IMR-90 (cell line): Measurements from ENCODE around the gene SCGB1A1. TPM values are rescaled to one million over a fixed set of nuclear protein-coding genes. Genes with fewer than 3 reads are reported as not detected.

Experiments
- ATAC-seq: fragments of 200-7000 bp; cut with Tn5 transposase; 2 replicates; pipeline ENCODE4 v1.9.1; 2020; ENCODE audit warnings: low read depth, mild to moderate bottlenecking, moderate library complexity
- BruUV-seq: library from RNA; stranded (reverse); fragments of 400-500 nt; replicated peaks from 2 replicates; lab custom pipeline; 2021; lab: Mats Ljungman, UMichigan
- CTCF ChIA-PET: fragments of 300-600 bp; formaldehyde crosslinking; extraction: SDS; loops from one replicate; lab custom pipeline; 2021; ENCODE audit warnings: antibody characterized with exemption; lab: Yijun Ruan, JAX
- POLR2A ChIA-PET: fragments of 300-600 bp; sonication (Branson Sonifier 250); formaldehyde crosslinking; loops from one replicate; lab custom pipeline; 2022; ENCODE audit warnings: antibody characterized with exemption; ENCODE audit not compliant: unreplicated experiment; lab: Charles Lee
- DNase-seq: peaks from one replicate; pipeline ENCODE4 v3.0.0; 2013
- H2AFZ ChIP-seq: replicated peaks from 2 replicates; pipeline ENCODE3; 2013; ENCODE audit warnings: low read length, mild to moderate bottlenecking; ENCODE audit not compliant: poor library complexity
- H2AK5ac ChIP-seq: 2 replicates; pipeline ENCODE4 v1.6.1; 2013; ENCODE audit warnings: low read depth, low read length, inconsistent platforms
- H2AK9ac ChIP-seq: replicated peaks from 2 replicates; pipeline ENCODE3; 2013; ENCODE audit warnings: mild to moderate bottlenecking, low read depth, low read length, moderate library complexity; ENCODE audit not compliant: poor library complexity
- H2BK120ac ChIP-seq: 2 replicates; pipeline ENCODE4 v1.6.1; 2013; ENCODE audit warnings: low read depth, low read length, inconsistent platforms
- H2BK15ac ChIP-seq: 3 replicates; pipeline ENCODE4 v1.6.1; 2013; ENCODE audit warnings: low read depth, low read length, inconsistent platforms
- H2BK20ac ChIP-seq: 2 replicates; pipeline ENCODE4 v1.6.1; 2013; ENCODE audit warnings: low read depth, mild to moderate bottlenecking, inconsistent platforms, low read length, moderate library complexity
- H2BK5ac ChIP-seq: 2 replicates; pipeline ENCODE4 v1.6.1; 2013; ENCODE audit warnings: mild to moderate bottlenecking, low read depth, low read length, inconsistent platforms; ENCODE audit not compliant: poor library complexity, severe bottlenecking
- H3K14ac ChIP-seq: replicated peaks from 2 replicates; pipeline ENCODE4 v1.6.1; 2013; ENCODE audit warnings: low read depth, low read length, inconsistent platforms
- H3K18ac ChIP-seq: 2 replicates; pipeline ENCODE4 v1.6.1; 2013; ENCODE audit warnings: low read depth, low read length, control low read depth
- H3K23ac ChIP-seq: 2 replicates; pipeline ENCODE4 v1.6.1; 2013; ENCODE audit warnings: low read depth, low read length, inconsistent platforms
- H3K27ac ChIP-seq: 2 replicates; pipeline ENCODE4 v1.5.1; 2013; ENCODE audit warnings: mild to moderate bottlenecking, control low read depth, low read length; ENCODE audit not compliant: insufficient read depth
- H3K27me3 ChIP-seq: 2 replicates; pipeline ENCODE4 v1.6.1; 2013; ENCODE audit warnings: low read length; ENCODE audit not compliant: control insufficient read depth, insufficient read depth
- H3K36me3 ChIP-seq: 2 replicates; pipeline ENCODE4 v1.6.1; 2013; ENCODE audit warnings: low read length, mixed read lengths; ENCODE audit not compliant: control insufficient read depth, insufficient read depth
- H3K4ac ChIP-seq: 2 replicates; pipeline ENCODE4 v1.6.1; 2013; ENCODE audit warnings: low read depth, low read length, inconsistent platforms
- H3K4me1 ChIP-seq: 2 replicates; pipeline ENCODE4 v1.6.1; 2013; ENCODE audit warnings: low read length, mixed read lengths; ENCODE audit not compliant: control insufficient read depth, insufficient read depth
- H3K4me2 ChIP-seq: 2 replicates; pipeline ENCODE4 v1.6.1; 2013; ENCODE audit warnings: low read depth, mild to moderate bottlenecking, control low read depth, low read length, moderate library complexity
- H3K4me3 ChIP-seq: 2 replicates; pipeline ENCODE4 v1.5.1; 2013; ENCODE audit warnings: low read depth, mild to moderate bottlenecking, control low read depth, low read length, moderate library complexity; ENCODE audit not compliant: insufficient read depth
- H3K56ac ChIP-seq: 2 replicates; pipeline ENCODE4 v1.6.1; 2013; ENCODE audit warnings: low read length, inconsistent platforms; ENCODE audit not compliant: insufficient read depth; ENCODE audit errors: extremely low read depth
- H3K79me1 ChIP-seq, 2 experiments: 2 replicates each; pipeline ENCODE4 v1.6.1; 2013; ENCODE audit warnings: low read length in 2 of 2, inconsistent platforms in 1 of 2, low read depth in 1 of 2
- H3K9ac ChIP-seq: 2 replicates; pipeline ENCODE4 v1.6.1; 2013; ENCODE audit warnings: low read depth, low read length, control low read depth
- H3K9me1 ChIP-seq: 2 replicates; pipeline ENCODE4 v1.6.1; 2013; ENCODE audit warnings: low read length, inconsistent platforms; ENCODE audit not compliant: insufficient read depth
- H3K9me3 ChIP-seq: 2 replicates; pipeline ENCODE4 v1.6.1; 2013; ENCODE audit warnings: low read length; ENCODE audit not compliant: control insufficient read depth, insufficient read depth
- H4K20me1 ChIP-seq: 2 replicates; pipeline ENCODE4 v1.6.1; 2013; ENCODE audit warnings: low read length, inconsistent platforms; ENCODE audit not compliant: insufficient read depth
- H4K5ac ChIP-seq: 2 replicates; pipeline ENCODE4 v1.6.1; 2013; ENCODE audit warnings: mild to moderate bottlenecking, low read depth, low read length, control low read depth
- H4K8ac ChIP-seq, 2 experiments: 2 replicates each; pipeline ENCODE4 v1.6.1; 2013; ENCODE audit warnings: low read depth in 2 of 2, low read length in 2 of 2, control low read depth in 1 of 2, inconsistent platforms in 1 of 2
- H4K91ac ChIP-seq: 2 replicates; pipeline ENCODE4 v1.6.1; 2013; ENCODE audit warnings: low read depth, low read length, inconsistent platforms; ENCODE audit not compliant: insufficient read depth
- BHLHE40 ChIP-seq: fragments of 150-350 bp; IDR thresholded peaks from 2 replicates; pipeline ENCODE4 v1.6.1; 2016; ENCODE audit warnings: mild to moderate bottlenecking, low read depth, low read length
- CHD1 ChIP-seq: IDR thresholded peaks from 2 replicates; pipeline ENCODE4 v1.6.1; 2012; ENCODE audit warnings: low read depth, low read length, improper control_type of control experiment
- ELK1 ChIP-seq: fragments of 150-350 bp; IDR thresholded peaks from 2 replicates; pipeline ENCODE4 v1.6.1; 2016; ENCODE audit warnings: low read depth, mild to moderate bottlenecking, low read length, moderate library complexity, borderline replicate concordance
- FOS ChIP-seq: fragments of 150-350 bp; IDR thresholded peaks from 2 replicates; pipeline ENCODE4 v1.6.1; 2016; ENCODE audit warnings: low read depth, low read length
- MAFK ChIP-seq: IDR thresholded peaks from 2 replicates; pipeline ENCODE4 v1.6.1; 2012; ENCODE audit warnings: low read depth, low read length, improper control_type of control experiment
- MAZ ChIP-seq: IDR thresholded peaks from 2 replicates; pipeline ENCODE4 v1.6.1; 2012; ENCODE audit warnings: low read depth, mild to moderate bottlenecking, low read length, improper control_type of control experiment, moderate library complexity, borderline replicate concordance
- MXI1 ChIP-seq: IDR thresholded peaks from 2 replicates; pipeline ENCODE4 v1.6.1; 2012; ENCODE audit warnings: low read depth, mild to moderate bottlenecking, low read length, moderate library complexity, borderline replicate concordance
- NFE2L2 ChIP-seq: fragments of 150-350 bp; IDR thresholded peaks from 2 replicates; pipeline ENCODE4 v1.6.1; 2016; ENCODE audit warnings: low read depth, mild to moderate bottlenecking, low read length
- POLR2A ChIP-seq: IDR thresholded peaks from 2 replicates; pipeline ENCODE4 v1.6.1; 2012; ENCODE audit warnings: mild to moderate bottlenecking, low read depth, low read length
- RAD21 ChIP-seq: IDR thresholded peaks from 2 replicates; pipeline ENCODE4 v1.6.1; 2012; ENCODE audit warnings: low read length, improper control_type of control experiment
- RCOR1 ChIP-seq: IDR thresholded peaks from 2 replicates; pipeline ENCODE4 v1.6.1; 2012; ENCODE audit warnings: mild to moderate bottlenecking, low read length, improper control_type of control experiment; ENCODE audit not compliant: insufficient replicate concordance
- RFX5 ChIP-seq: IDR thresholded peaks from 2 replicates; pipeline ENCODE4 v1.8.0; 2012; ENCODE audit warnings: low read depth, mild to moderate bottlenecking, low read length, moderate library complexity
- SMC3 ChIP-seq: fragments of 150-350 bp; IDR thresholded peaks from 2 replicates; pipeline ENCODE4 v1.6.1; 2016; ENCODE audit warnings: low read depth, mild to moderate bottlenecking, antibody characterized with exemption, low read length, moderate library complexity
- USF2 ChIP-seq: fragments of 150-350 bp; IDR thresholded peaks from 2 replicates; pipeline ENCODE4 v1.6.1; 2017; ENCODE audit warnings: mild to moderate bottlenecking, antibody characterized with exemption, low read length, low read depth
- WGBS, 2 experiments: methylation state at CpG; one replicate each; pipeline versions ENCODE4 v1.1.5 to v1.1.7; 2013; ENCODE audit warnings: missing lambda C conversion rate in 2 of 2; ENCODE audit not compliant: insufficient read length in 1 of 2; ENCODE audit errors: extremely low coverage in 2 of 2; 5-methylcytosine and 5-hydroxymethylcytosine counted together
- dilution Hi-C: fragments of 300-500 bp; cut with HindIII; formaldehyde crosslinking; loops from one replicate; pipeline ENCODE4 v1.14.3; 2018; ENCODE audit warnings: low sequenced_read_pairs; ENCODE audit not compliant: unreplicated experiment
- in situ Hi-C: fragments of 300-500 bp; cut with MboI; formaldehyde crosslinking; loops from 3 replicates; pipeline ENCODE4 v1.14.3; 2019; ENCODE audit warnings: low sequenced_read_pairs, inconsistent platforms, mixed read lengths
- intact Hi-C: fragments of 100-400 bp; cut with micrococcal nuclease; formaldehyde crosslinking; loops from 2 replicates; pipeline ENCODE4 v1.10.0; 2022
- polyA plus RNA-seq, 3 experiments: library from polyadenylated mRNA; depleted of rRNA; stranded (reverse); fragments of >200 nt; gene quantifications; 2 replicates each; pipeline ENCODE4 v1.2.3, GENCODE V29; 2012; ENCODE audit warnings: low replicate concordance in 1 of 3
- total RNA-seq: library from RNA; depleted of rRNA; stranded (reverse); fragments of >200 nt; gene quantifications from 2 replicates; pipeline ENCODE4 v1.2.3, GENCODE V29; 2012
- TF ChIP-seq, protein P1 (sequence below): conservative IDR thresholded peaks from 2 replicates; pipeline ENCODE4 v1.5.1; 2012; ENCODE audit warnings: mild to moderate bottlenecking, low read depth, low read length, improper control_type of control experiment

Gene SCGB1A1
- total and polyA plus RNA-seq, 2 of the 4 experiments (the other 2 are of a cell fraction): not detected

DNA sequence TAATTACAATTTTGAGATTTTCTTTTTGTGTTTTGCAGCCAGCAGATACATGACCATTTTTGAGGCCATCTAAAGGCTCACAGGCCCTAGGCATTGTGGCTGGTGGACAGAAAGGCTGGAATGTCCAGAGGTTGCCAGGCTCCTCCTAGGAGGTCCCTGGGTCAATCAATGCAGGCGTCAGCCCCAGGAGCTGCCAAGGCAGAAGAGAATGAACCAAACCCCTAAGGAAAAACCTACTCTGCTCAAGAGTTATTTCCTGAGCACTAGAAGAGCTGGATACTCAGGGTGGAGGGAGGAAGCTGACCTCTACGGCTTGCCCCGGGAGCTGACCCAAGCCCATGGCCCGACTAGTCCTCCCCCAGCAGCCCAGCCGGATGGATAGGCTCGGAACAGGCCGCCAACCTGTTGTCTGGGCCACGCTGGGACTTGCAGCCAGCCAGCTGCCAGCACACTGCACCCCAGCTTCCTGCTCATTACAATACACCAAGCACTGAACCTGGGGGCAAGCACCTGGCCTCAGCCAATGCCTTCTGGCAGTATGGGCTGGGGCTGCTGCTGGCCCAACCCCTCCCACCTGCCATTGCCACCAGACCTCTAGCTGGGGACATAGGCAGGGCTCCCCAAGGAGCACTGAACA is 5.7 kb upstream of the SCGB1A1 start:
- Histone ChIP-seq H4K8ac (no peak overlapping the region), H3K36me3 (no peaks in the 10 kb centered on the region), H3K56ac (no peak overlapping the region), H2BK15ac (no peak overlapping the region), H4K91ac (no peak overlapping the region), H3K27ac (no peak overlapping the region), H3K4me2 (no peak overlapping the region), H3K27me3 (no peaks in the 10 kb centered on the region), H3K9ac (no peak overlapping the region), H2AFZ (no peak overlapping the region), H3K4me3 (no peak overlapping the region), H3K14ac (no peak overlapping the region), H2BK20ac (no peak overlapping the region), H2AK5ac (no peak overlapping the region), H3K4me1 (no peaks in the 10 kb centered on the region), H2BK5ac (no peak overlapping the region), H3K4ac (no peak overlapping the region), H4K5ac (no peak overlapping the region), H2BK120ac (no peak overlapping the region), H3K18ac (no peak overlapping the region), H3K23ac (no peak overlapping the region), H4K20me1 (no peaks in the 10 kb centered on the region), H3K9me3 (no peaks in the 10 kb centered on the region), H2AK9ac (no peak overlapping the region), H3K79me1 (no peaks in the 10 kb centered on the region), H3K9me1 (no peaks in the 10 kb centered on the region)
- ChIA-PET CTCF (no interaction called here), POLR2A (no interaction called here)
- ATAC-seq (no peak), DNase-seq (no peak)
- no CpG with 5 or more reads among the region's 8 CpGs for WGBS, 2 experiments
- TF ChIP-seq MXI1 (no peak), FOS (no peak), BHLHE40 (no peak), CHD1 (no peak), SMC3 (no peak), MAZ (no peak), POLR2A (no peak), MAFK (no peak), RCOR1 (no peak), RAD21 (no peak), ELK1 (no peak), RFX5 (no peak), USF2 (no peak), NFE2L2 (no peak)
- TF ChIP-seq, protein P1, sequence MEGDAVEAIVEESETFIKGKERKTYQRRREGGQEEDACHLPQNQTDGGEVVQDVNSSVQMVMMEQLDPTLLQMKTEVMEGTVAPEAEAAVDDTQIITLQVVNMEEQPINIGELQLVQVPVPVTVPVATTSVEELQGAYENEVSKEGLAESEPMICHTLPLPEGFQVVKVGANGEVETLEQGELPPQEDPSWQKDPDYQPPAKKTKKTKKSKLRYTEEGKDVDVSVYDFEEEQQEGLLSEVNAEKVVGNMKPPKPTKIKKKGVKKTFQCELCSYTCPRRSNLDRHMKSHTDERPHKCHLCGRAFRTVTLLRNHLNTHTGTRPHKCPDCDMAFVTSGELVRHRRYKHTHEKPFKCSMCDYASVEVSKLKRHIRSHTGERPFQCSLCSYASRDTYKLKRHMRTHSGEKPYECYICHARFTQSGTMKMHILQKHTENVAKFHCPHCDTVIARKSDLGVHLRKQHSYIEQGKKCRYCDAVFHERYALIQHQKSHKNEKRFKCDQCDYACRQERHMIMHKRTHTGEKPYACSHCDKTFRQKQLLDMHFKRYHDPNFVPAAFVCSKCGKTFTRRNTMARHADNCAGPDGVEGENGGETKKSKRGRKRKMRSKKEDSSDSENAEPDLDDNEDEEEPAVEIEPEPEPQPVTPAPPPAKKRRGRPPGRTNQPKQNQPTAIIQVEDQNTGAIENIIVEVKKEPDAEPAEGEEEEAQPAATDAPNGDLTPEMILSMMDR: no peak
- no TSS peak for BruUV-seq
- intact Hi-C loops: no loop called here
- in situ Hi-C loops: no loop called here
- dilution Hi-C loops: no loop called here
